SK-N-SH (cell line): ENCODE data around the gene MYMX.
"Not testable (repeated sequence)": the region's sequence is repeated elsewhere in the genome, so short reads cannot be mapped to it uniquely, and the experiment has no call there.

Experiments used
- CHD2 ChIP-seq: fragments of 150-350 bp; IDR thresholded peaks from 2 replicates; pipeline ENCODE4 v1.6.1; 2018; ENCODE audit warnings: low read length; ENCODE audit not compliant: partially characterized antibody
- ELF1 ChIP-seq: IDR thresholded peaks from 2 replicates; pipeline ENCODE4 v1.4.0; 2012
- EP300 ChIP-seq, 2 experiments: IDR thresholded peaks; 2 replicates each; pipeline versions ENCODE4 v1.4.0 to v1.6.1; 2012; ENCODE audit warnings: borderline replicate concordance in 1 of 2, low read depth in 1 of 2, low read length in 1 of 2
- EZH2phosphoT487 ChIP-seq: fragments of 200-600 bp; sonication (generic); IDR thresholded peaks from 2 replicates; pipeline ENCODE4 v1.6.1; 2017; ENCODE audit warnings: low read depth, mixed run types, mild to moderate bottlenecking, antibody characterized with exemption, moderate library complexity, borderline replicate concordance
- GATA2 ChIP-seq: sonication (generic); formaldehyde crosslinking; IDR thresholded peaks from 2 replicates; pipeline ENCODE4 v1.5.0; 2020; ENCODE audit warnings: mild to moderate bottlenecking, missing genetic modification reagents
- RAD21 ChIP-seq: IDR thresholded peaks from 2 replicates; pipeline ENCODE4 v1.6.1; 2012; ENCODE audit warnings: mild to moderate bottlenecking, low read length
- TF ChIP-seq, protein P1 (sequence below): IDR thresholded peaks from 2 replicates; pipeline ENCODE4 v1.4.0; 2012; ENCODE audit warnings: low read depth
- TF ChIP-seq, protein P2 (sequence below): fragments of 150-350 bp; IDR thresholded peaks from 2 replicates; pipeline ENCODE4 v1.6.1; 2017; ENCODE audit warnings: antibody characterized with exemption, low read length, low read depth, borderline replicate concordance
- TF ChIP-seq, protein P3 (sequence below): fragments of 200-600 bp; sonication (generic); IDR thresholded peaks from 2 replicates; pipeline ENCODE4 v1.6.1; 2017; ENCODE audit warnings: antibody characterized with exemption, mild to moderate bottlenecking, moderate library complexity
- TF ChIP-seq, protein P4 (sequence below): IDR thresholded peaks from 2 replicates; pipeline ENCODE4; 2012
- TF ChIP-seq, protein P5 (sequence below): IDR thresholded peaks from 2 replicates; pipeline ENCODE4 v1.4.0; 2012; ENCODE audit warnings: low read depth, borderline replicate concordance

DNA sequence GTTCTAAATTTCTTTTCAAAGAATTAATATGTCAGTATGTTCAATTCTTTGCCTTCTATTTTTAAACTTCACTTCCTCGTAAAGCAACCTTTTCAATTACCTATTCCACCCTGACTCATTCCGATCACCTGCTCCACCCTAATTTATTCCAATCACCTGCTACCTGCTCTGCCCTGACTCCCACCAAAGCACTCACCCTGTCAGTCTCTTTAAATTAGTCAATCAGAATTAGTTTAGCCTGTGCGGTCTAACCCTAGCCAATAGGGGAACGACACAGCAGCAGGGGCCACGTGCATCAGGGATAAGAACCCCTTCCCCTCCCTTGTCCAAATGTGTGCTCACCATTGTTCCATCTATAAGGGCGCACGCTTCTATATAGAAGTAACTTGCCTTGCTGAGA, 31.4 kb upstream of the MYMX start:
- TF ChIP-seq CHD2; EP300 (IDR thresholded peaks at IDR 0.05; ENCODE audit: borderline replicate concordance in 1 of 2, low read depth in 1 of 2, low read length in 1 of 2); RAD21; EZH2phosphoT487; GATA2 (CRISPR knock-in tag); ELF1: not testable (repeated sequence)
- TF ChIP-seq, protein P1, sequence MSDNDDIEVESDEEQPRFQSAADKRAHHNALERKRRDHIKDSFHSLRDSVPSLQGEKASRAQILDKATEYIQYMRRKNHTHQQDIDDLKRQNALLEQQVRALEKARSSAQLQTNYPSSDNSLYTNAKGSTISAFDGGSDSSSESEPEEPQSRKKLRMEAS = not testable (repeated sequence)
- TF ChIP-seq, protein P2, sequence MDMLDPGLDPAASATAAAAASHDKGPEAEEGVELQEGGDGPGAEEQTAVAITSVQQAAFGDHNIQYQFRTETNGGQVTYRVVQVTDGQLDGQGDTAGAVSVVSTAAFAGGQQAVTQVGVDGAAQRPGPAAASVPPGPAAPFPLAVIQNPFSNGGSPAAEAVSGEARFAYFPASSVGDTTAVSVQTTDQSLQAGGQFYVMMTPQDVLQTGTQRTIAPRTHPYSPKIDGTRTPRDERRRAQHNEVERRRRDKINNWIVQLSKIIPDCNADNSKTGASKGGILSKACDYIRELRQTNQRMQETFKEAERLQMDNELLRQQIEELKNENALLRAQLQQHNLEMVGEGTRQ = not testable (repeated sequence)
- TF ChIP-seq, protein P3, sequence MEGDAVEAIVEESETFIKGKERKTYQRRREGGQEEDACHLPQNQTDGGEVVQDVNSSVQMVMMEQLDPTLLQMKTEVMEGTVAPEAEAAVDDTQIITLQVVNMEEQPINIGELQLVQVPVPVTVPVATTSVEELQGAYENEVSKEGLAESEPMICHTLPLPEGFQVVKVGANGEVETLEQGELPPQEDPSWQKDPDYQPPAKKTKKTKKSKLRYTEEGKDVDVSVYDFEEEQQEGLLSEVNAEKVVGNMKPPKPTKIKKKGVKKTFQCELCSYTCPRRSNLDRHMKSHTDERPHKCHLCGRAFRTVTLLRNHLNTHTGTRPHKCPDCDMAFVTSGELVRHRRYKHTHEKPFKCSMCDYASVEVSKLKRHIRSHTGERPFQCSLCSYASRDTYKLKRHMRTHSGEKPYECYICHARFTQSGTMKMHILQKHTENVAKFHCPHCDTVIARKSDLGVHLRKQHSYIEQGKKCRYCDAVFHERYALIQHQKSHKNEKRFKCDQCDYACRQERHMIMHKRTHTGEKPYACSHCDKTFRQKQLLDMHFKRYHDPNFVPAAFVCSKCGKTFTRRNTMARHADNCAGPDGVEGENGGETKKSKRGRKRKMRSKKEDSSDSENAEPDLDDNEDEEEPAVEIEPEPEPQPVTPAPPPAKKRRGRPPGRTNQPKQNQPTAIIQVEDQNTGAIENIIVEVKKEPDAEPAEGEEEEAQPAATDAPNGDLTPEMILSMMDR = not testable (repeated sequence)
- TF ChIP-seq, protein P4, sequence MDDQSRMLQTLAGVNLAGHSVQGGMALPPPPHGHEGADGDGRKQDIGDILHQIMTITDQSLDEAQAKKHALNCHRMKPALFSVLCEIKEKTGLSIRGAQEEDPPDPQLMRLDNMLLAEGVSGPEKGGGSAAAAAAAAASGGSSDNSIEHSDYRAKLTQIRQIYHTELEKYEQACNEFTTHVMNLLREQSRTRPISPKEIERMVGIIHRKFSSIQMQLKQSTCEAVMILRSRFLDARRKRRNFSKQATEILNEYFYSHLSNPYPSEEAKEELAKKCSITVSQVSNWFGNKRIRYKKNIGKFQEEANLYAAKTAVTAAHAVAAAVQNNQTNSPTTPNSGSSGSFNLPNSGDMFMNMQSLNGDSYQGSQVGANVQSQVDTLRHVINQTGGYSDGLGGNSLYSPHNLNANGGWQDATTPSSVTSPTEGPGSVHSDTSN = not testable (repeated sequence)
- TF ChIP-seq, protein P5, sequence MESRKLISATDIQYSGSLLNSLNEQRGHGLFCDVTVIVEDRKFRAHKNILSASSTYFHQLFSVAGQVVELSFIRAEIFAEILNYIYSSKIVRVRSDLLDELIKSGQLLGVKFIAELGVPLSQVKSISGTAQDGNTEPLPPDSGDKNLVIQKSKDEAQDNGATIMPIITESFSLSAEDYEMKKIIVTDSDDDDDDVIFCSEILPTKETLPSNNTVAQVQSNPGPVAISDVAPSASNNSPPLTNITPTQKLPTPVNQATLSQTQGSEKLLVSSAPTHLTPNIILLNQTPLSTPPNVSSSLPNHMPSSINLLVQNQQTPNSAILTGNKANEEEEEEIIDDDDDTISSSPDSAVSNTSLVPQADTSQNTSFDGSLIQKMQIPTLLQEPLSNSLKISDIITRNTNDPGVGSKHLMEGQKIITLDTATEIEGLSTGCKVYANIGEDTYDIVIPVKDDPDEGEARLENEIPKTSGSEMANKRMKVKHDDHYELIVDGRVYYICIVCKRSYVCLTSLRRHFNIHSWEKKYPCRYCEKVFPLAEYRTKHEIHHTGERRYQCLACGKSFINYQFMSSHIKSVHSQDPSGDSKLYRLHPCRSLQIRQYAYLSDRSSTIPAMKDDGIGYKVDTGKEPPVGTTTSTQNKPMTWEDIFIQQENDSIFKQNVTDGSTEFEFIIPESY = not testable (repeated sequence)
